Erythroblast (primary cell): ENCODE results near the gene CD300C.

Experiments
- GATA1 ChIP-seq: IDR thresholded peaks from 2 replicates; pipeline ENCODE4 v1.6.1; 2011; ENCODE audit warnings: low read depth, mild to moderate bottlenecking, control low read depth, low read length, moderate library complexity
- POLR2A ChIP-seq: IDR thresholded peaks from 2 replicates; pipeline ENCODE4 v1.6.1; 2011; ENCODE audit warnings: mild to moderate bottlenecking, low read length

GRCh38 chr17:74542166-74542565, 3.7 kb downstream of the CD300C start:
- TF ChIP-seq POLR2A (no peak), GATA1 (no peak)
